Esophagus squamous epithelium (tissue), 4 donors: ENCODE data around the gene IGSF9B.

Source experiments
- CTCF ChIP-seq, 6 experiments: fragments of 450-650 bp in 4 of 6; fragments of 200-600 bp in 2 of 6; sonication (generic) in 2 of 6; IDR thresholded peaks; one replicate each; pipeline ENCODE4 v1.5.1; 2016 to 2019; ENCODE audit warnings: antibody characterized with exemption in 6 of 6, mild to moderate bottlenecking in 4 of 6, moderate library complexity in 4 of 6
- POLR2A ChIP-seq, 4 donors: fragments of 450-650 bp; IDR thresholded peaks; one replicate each; pipeline ENCODE4 v1.6.1; 2017; ENCODE audit warnings: antibody characterized with exemption in 4 of 4, mild to moderate bottlenecking in 4 of 4, moderate library complexity in 3 of 4

- TF ChIP-seq CTCF (IDR thresholded peaks at IDR 0.05) (no peak), POLR2A (IDR thresholded peaks at IDR 0.05) (no peak)
These were observed 20.6 kb downstream of the IGSF9B start for GRCh38 chr11:133936136-133936535.
